Left renal cortex interstitium (tissue), 4 donors: ENCODE measurements around the gene FAF1. TPM values are rescaled to one million over a fixed set of nuclear protein-coding genes. Genes with fewer than 3 reads are reported as not detected.
"Not testable (repeated sequence)": the region's sequence is repeated elsewhere in the genome, so short reads cannot be mapped to it uniquely, and the experiment has no call there.

Source experiments
- DNase-seq, 4 donors: peaks; one replicate each; pipeline ENCODE4 v3.0.0-alpha.2; 2013; ENCODE audit warnings: low read depth in 4 of 4, low spot score in 2 of 4, missing footprints in 1 of 4
- polyA plus RNA-seq, 4 donors: library from polyadenylated mRNA; unstranded; fragments of 120-200 nt; gene quantifications; one replicate each; pipeline ENCODE4 v1.2.1, GENCODE V29; 2013; ENCODE audit not compliant: insufficient read length in 4 of 4

FAF1 gene
- polyA plus RNA-seq = 10 to 100 TPM; 50.6 to 67.7 (median 58.1) TPM

DNA sequence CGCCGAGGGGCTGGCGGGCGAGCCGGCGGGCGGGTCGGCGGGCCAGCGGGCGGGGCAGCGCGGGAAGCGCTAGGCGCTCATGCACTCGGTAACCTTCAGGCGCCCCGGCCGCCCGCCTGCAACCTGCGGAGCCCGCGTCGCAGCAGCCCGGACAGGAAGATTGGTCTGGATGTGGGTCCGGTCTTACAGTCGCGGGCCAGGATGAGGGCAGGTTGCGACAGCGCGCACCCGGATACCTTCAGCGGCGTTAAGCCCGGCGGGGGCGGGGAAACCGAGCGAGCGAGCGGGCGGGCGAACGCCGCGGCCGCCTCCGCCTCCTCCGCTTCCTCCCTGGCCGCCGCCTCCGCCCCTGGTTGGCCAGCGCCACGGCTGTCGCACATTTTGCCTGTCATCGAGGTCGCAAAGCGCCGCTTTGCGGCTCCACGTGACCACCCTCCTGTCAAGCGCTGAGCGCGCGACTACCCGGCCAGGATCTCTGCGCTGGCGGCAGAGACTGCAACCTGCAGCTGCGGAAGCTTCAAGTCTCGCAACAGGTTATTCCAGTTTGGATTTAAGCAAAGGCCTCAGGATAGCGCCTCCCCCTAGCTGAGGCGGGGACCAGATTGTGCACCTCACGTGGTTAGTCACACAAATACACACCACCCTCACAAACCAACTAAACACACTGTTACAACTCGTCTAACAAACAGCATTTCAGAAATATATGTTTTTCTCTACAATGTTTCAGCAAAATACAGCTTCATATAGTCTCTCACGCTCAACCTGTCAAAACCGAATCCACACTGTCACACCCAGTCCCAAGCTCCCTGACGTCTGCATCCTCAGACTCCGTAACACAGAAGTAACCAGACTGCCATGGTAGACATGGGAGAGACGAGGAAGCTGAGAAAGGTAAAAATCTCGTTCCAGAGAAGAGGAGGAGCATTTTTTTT lies at the start of gene FAF1:
Gene FAF1 (minus strand): TSS at position 355 of the 932 bp plus-strand sequence. CDS start 456 bp downstream, outside the sequence.
- DNase-seq = peak in 3 of 4 donors; percentile 89 to 94 (median 93)

GRCh38 chr1:51009381-51009780 lies 49.3 kb upstream of the FAF1 start:
- no peak for DNase-seq

- DNase-seq = not testable (repeated sequence)
Observed at GRCh38 chr1:51005549-51005948, 45.5 kb upstream of the FAF1 start.

DNA sequence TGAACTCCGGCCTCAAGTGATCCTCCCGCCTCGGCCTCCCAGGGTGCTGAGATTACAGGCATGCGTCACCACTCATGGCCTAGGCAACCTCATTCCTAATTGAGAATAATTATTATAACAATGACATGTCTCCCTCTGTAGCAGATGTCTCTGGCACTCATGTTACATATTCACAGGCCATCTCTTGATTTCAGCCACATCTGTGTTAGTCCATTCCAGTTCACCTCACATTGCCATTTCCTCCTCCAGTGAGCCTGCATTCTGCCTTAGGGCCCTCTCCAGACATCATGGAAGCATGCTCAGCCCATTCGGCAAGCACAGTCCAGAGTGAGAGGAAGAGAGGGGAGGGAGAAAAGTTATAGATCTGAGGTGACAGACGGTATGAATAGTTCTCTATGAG lies 42.4 kb upstream of the FAF1 start:
- DNase-seq = no peak

- no peak for DNase-seq
Observed at GRCh38 chr1:51000651-51001050, 40.6 kb upstream of the FAF1 start.

GRCh38 chr1:51000160-51000559 lies 40.1 kb upstream of the FAF1 start:
- no peak for DNase-seq

- not testable (repeated sequence) for DNase-seq
Observed at GRCh38 chr1:50999375-50999774, 39.3 kb upstream of the FAF1 start.

DNA sequence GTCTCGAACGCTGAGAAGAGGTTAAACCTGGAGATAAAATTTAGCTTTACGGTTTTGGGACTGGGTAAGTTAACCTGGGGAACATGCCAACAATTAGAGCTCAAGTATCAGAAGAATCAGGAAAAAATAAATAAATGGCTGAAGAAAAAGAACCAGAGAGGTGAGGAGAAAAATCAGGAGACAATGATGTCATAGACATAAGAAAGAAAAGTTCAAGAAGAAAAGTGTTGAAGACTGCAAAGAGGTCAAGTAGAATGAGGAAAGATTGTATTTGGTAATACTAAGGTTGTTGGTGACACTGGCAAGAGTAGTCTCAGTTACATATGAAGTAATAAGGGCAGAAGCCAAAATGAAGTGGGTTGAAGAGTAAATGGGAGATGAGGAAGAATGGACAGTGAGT lies 36.0 kb upstream of the FAF1 start:
- DNase-seq = no peak

DNA sequence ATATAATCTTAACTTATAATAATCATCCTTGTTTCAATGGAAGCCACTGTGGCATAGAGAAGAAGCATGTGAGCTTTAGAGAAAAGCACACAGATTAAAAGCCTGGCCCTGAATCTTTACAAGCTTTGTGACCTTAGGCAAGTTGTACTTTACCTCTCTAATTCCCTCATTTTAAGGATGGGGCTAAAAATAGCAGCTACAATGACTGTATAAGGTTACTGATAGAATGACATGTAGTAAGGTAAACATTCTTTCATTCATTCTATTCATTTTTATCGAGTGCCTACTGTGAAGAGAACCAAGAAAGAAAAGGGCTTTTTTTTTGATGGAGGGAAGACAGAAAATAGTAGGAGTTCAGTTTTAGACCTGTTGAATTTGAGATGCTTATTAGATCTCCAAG lies 35.6 kb upstream of the FAF1 start:
- no peak for DNase-seq

DNA sequence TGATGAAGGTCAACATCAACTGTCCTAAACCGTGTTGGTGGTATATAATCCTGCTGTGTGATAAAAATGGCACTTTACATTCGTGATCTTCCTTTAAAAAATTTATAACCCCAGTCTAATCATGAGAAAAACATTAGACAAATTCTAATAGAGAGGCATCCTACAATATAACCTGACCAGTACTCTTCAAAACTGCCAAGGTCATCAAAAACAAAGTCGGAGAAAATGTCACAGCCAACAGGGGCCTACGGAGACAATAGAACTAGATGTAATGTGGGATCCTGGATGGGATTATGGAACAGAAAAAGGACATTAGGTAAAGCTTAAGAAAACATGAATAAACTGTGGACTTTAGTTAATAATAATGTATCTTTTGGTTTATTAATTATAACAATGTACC lies 34.9 kb upstream of the FAF1 start:
- DNase-seq = no peak

DNA sequence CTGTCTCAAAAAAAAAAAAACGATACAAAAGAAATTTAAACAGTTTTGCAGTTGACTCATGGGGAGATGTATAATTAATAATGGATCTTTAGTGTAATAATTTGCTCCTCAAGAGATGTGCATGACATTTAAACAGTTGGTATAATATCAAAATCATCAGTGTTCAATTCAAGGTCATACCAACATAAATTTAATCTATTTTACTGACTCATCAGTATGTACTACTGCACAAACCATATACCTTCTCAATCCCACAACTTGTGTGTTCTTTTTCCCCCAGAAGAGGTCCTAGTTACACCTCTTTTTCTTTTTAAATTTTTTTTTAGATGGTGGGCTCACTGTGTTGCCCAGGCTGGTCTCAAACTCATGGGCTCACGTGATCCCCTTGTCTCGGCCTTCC lies 33.6 kb upstream of the FAF1 start:
- no peak for DNase-seq

- DNase-seq = no peak
Observed at GRCh38 chr1:50992532-50993318, 32.7 kb upstream of the FAF1 start.

DNA sequence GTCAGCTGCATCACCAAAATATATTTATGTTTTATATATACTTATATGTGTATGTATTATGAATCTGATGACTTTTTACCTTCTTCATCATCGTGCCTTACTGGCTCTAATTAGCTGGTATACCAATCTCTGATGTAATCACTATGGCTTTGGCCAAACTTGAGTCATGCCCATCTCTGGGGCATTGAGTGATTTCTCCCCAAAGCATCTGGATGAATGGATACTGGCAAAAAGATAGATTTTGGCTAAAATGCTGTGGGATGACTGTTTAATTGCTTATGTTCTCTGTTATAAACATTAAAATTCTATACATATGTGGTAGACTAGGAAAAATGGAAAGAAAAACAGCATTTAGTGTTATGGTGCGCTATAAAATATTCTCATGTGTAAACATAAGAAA lies 29.6 kb upstream of the FAF1 start:
- no peak for DNase-seq

- DNase-seq = no peak
Observed at GRCh38 chr1:50986653-50987052, 26.6 kb upstream of the FAF1 start.

GRCh38 chr1:50985094-50985493 lies 25.0 kb upstream of the FAF1 start:
- DNase-seq = no peak

- DNase-seq = no peak
Observed at GRCh38 chr1:50983219-50983802, 23.2 kb upstream of the FAF1 start.

DNA sequence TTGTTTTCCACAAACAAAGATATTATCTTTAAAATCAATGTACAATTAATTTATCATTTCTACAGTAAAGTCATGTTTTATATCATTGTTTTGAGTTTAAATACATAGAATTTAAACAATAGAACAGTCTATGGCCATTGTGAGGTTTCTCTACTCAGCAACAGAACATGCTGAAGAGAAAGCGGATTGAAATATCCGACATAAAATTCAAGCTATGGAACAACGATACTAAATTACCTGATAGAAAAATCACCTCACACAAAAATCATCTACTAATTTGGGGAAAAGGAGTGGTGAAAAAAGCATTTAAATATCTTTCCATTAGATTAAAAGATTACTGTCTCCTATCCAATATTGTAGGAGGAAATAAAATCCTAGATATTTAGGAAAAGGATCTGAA lies 22.5 kb upstream of the FAF1 start:
- no peak for DNase-seq

DNA sequence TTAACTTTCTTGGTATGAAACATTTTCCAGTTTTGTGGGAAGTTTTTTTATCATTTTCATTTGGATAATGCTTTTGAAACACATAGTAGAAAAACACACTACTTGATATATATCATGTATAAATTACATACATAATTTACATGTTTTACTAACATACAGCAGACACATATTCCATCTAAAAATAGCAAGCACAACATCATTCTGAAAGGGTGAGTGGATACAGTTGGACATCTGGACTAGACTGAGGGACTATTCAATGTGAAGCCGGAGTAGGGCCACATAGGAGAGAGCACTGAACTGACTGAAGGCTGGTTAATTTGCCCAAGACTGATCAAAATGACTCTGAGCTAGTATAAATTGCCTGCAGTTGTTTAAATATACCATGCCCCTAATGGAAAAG lies 21.7 kb upstream of the FAF1 start:
- no peak for DNase-seq

GRCh38 chr1:50980505-50980904 lies 20.4 kb upstream of the FAF1 start:
- no peak for DNase-seq

DNA sequence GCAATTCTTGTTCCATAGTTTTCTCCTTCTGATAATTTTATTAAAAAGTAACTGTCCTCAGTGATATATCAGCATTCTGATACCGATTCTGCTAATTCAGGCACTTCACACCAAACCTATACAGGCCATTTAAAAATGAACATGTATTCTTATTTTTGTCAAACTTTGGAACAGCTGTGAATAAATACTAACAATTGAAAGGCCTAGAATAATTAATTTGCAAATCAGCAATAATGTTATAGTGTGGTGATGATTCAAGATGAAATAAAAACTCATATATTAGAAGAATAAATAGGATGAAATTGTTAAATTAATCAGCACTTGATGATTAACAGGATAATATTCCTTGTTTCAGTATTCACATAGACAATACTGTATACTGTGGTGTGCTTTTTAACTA lies 19.9 kb upstream of the FAF1 start:
- DNase-seq = no peak
